Naive thymus-derived CD8-positive, alpha-beta T cell (primary cell): ENCODE measurements around the gene CARNS1. TPM values are rescaled to one million over a fixed set of nuclear protein-coding genes. Genes with fewer than 3 reads are reported as not detected.
"Not testable (repeated sequence)": the region's sequence is repeated elsewhere in the genome, so short reads cannot be mapped to it uniquely, and the experiment has no call there.

ENCODE experiments used
- ATAC-seq, 2 donors: fragments of 150-1000 bp; cut with Tn5 transposase in 1 of 2; sonication (Bioruptor Pico), chemical (Tn5 transposase) in 1 of 2; 1 replicate in 1 of 2; 2 replicates in 1 of 2; pipeline ENCODE4 v1.10.0; 2021; ENCODE audit warnings: mild to moderate bottlenecking in 2 of 2, moderate library complexity in 2 of 2
- POLR2A ChIA-PET: fragments of 350-600 bp; sonication (Branson Sonifier 250); formaldehyde crosslinking; loops from one replicate; lab custom pipeline; 2021; ENCODE audit warnings: antibody characterized with exemption; lab: Charles Lee
- DNase-seq, 10 donors: peaks; one replicate each; pipeline versions ENCODE4 v3.0.0 to v3.0.0-alpha.2; 2020 to 2022
- H3K27ac Mint-ChIP-seq, 10 donors: one replicate each; pipeline ENCODE4 v1.8.0; 2020 to 2022; ENCODE audit warnings: mild to moderate bottlenecking in 10 of 10, mixed read lengths in 10 of 10, moderate library complexity in 4 of 10, inconsistent platforms in 1 of 10
- H3K27me3 Mint-ChIP-seq, 5 donors: one replicate each; pipeline ENCODE4 v1.8.0; 2021 to 2022; ENCODE audit warnings: mixed read lengths in 5 of 5
- H3K36me3 Mint-ChIP-seq, 3 donors: one replicate each; pipeline ENCODE4 v1.8.0; 2020 to 2022; ENCODE audit warnings: mixed read lengths in 3 of 3, mild to moderate bottlenecking in 2 of 3, inconsistent platforms in 1 of 3
- H3K4me1 Mint-ChIP-seq, 4 donors: one replicate each; pipeline ENCODE4 v1.8.0; 2021 to 2022; ENCODE audit warnings: mixed read lengths in 4 of 4
- H3K4me3 Mint-ChIP-seq, 10 donors: one replicate each; pipeline ENCODE4 v1.8.0; 2020 to 2022; ENCODE audit warnings: mild to moderate bottlenecking in 10 of 10, mixed read lengths in 10 of 10, moderate library complexity in 6 of 10, inconsistent platforms in 1 of 10
- H3K9me3 Mint-ChIP-seq, 9 donors: one replicate each; pipeline ENCODE4 v1.8.0; 2020 to 2022; ENCODE audit warnings: mixed read lengths in 9 of 9, mild to moderate bottlenecking in 3 of 9, inconsistent platforms in 1 of 9, moderate library complexity in 1 of 9
- polyA plus RNA-seq, 3 donors: library from polyadenylated mRNA; unstranded; fragments of 300-500 nt; fragmentation: Illumina TruSeq; gene quantifications; one replicate each; pipeline ENCODE4 v1.2.3, GENCODE V29; 2021
- total RNA-seq, 8 experiments: library from RNA in 2 of 8; stranded (reverse) in 2 of 8; gene quantifications; one replicate each; pipeline ENCODE4 v1.2.3 and lab custom pipeline; 2021 to 2026

CARNS1 gene
- total and polyA plus RNA-seq, 5 experiments from 2014 or later: 2.2 to 21.2 (median 3.7) TPM

DNA sequence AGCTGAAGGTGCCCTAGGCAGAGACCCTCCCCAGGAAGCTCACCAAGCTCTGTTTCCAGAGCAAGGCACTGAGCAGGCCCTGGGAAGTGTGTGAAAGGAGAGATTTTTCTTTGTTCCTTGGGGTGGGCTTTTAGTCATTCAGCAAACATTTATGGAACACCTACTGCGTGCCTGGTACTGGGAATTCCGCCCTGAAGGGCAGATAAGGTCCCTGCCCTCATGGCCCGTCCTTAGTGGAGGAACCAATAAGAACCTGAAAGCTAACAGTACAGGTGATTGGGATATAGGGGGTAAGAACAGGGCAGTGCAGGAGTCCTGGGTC, 49.7 kb downstream of the CARNS1 start:
- Mint-ChIP-seq H3K4me1 (peaks cover 14 to 55% (median 38%) of the 10 kb centered on the region in 4 donors), H3K27me3 (no peaks in the 10 kb centered on the region), H3K4me3 (peak overlapping the region; percentile 81 to 92 (median 88)), H3K36me3 (no peaks in the 10 kb centered on the region), H3K27ac (peak overlapping the region; percentile 82 to 97 (median 95)), H3K9me3 (no peaks in the 10 kb centered on the region)
- ATAC-seq (peak in 1 of 2 donors; percentile 3), DNase-seq (no peak)
- POLR2A ChIA-PET: interaction anchor here (0.8 to 28.8 kb wide), 16 partner anchors 10 to 114 kb away, joined by 3 to 780 read pairs (median 6); partner anchors contain the start of genes AIP, CABP4, CARNS1 and CDK2AP2

DNA sequence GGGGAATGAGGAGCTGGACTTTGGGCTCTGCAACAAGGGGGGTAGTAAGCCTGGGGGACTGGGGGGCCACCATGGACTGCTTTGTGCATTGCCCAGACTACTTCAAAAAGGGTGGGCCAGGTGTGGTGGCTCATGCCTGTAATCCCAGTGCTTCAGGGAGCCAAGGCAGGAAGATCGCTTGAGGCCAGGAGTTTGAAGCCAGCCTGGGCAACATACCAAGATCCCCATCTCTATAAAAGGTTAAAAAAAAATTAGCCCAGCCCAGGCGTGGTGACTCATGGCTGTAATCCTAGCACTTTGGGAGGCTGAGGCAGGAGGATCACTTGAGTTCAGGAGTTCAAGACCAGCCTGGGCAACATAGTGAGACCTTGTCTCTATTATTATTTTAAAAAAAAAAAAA, 50.1 kb downstream of the CARNS1 start:
- not testable (repeated sequence) for H3K9me3 Mint-ChIP-seq, H3K27me3 Mint-ChIP-seq, H3K36me3 Mint-ChIP-seq, ATAC-seq
- Mint-ChIP-seq H3K4me3 (peak overlapping the region; percentile 81 to 92 (median 88)), H3K4me1 (peaks cover 14 to 53% (median 39%) of the 10 kb centered on the region in 4 donors), H3K27ac (peak overlapping the region; percentile 82 to 97 (median 95))
- POLR2A ChIA-PET: interaction anchor here (0.8 to 28.8 kb wide), 16 partner anchors 9 to 114 kb away, joined by 3 to 780 read pairs (median 6); partner anchors contain the start of genes AIP, CABP4, CARNS1 and CDK2AP2
- peak in 1 of 10 donors; percentile 53 for DNase-seq

GRCh38 chr11:67466367-67466766, 50.9 kb downstream of the CARNS1 start:
- Mint-ChIP-seq H3K9me3 (no peaks in the 10 kb centered on the region), H3K27ac (peak overlapping the region in 8 of 10 donors; percentile 51 to 84 (median 74)), H3K4me3 (peak overlapping the region in 5 of 10 donors; percentile 7 to 92 (median 53)), H3K4me1 (peaks cover 13 to 52% (median 39%) of the 10 kb centered on the region in 4 donors), H3K36me3 (no peaks in the 10 kb centered on the region), H3K27me3 (no peaks in the 10 kb centered on the region)
- POLR2A ChIA-PET: interaction anchor here (1.5 to 28.8 kb wide), 11 partner anchors 19 to 115 kb away, joined by 5 to 780 read pairs (median 65); partner anchors contain the start of genes AIP, CARNS1, CORO1B and GPR152
- ATAC-seq: no peak
- peak in 1 of 10 donors; percentile 45 for DNase-seq

DNA sequence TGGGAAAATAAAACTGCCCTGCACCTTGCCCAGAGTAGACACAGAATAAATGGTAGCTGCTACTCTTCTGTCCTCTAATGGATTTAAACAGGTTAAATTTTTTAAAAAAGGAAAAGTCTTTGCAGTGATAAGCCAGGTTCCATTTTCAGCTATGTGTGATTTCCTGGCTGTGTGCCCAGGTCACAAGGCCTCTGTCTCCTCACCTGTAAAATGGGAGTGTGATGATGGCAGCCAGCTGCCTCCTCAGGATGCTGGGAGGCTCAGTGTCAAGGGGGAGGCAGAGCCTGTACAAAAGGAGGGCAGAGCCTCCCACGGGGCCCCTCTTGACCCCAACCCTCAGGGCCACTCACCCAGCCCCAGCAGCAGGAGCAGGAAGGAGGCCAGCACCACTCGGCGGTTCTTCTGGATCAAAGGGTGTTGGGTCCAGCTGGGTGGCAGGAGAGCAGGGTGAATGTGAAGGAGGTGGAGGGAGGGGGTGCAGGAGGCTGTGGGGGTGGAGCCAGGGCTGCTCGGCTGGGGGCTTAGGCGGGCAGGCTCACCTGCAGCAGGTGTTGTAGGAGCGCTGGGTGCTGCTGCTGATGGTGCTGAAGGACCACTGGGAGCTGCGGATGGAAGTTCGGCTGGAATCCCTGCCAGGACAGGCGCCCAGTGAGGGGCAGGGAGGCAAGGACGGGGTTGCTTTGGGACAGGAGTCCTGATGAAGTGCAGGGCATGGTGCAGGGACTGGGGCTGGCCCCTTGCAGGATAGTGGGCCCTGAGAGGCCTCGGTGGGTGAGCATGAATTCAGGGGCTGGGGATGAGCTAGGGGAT, 51.7 kb downstream of the CARNS1 start:
- Mint-ChIP-seq H3K4me3 (peak overlapping the region; percentile 74 to 93 (median 90)), H3K27ac (peak overlapping the region; percentile 75 to 93 (median 92)), H3K4me1 (peaks cover 13 to 49% (median 39%) of the 10 kb centered on the region in 4 donors), H3K27me3 (no peaks in the 10 kb centered on the region), H3K36me3 (no peaks in the 10 kb centered on the region), H3K9me3 (no peaks in the 10 kb centered on the region)
- DNase-seq: peak in 1 of 10 donors; percentile 38
- ATAC-seq: no peak
- POLR2A ChIA-PET: interaction anchor here (1.5 to 28.8 kb wide), 13 partner anchors 10 to 112 kb away, joined by 4 to 780 read pairs (median 28); partner anchors contain the start of genes AIP, CABP4, CARNS1 and CDK2AP2

DNA sequence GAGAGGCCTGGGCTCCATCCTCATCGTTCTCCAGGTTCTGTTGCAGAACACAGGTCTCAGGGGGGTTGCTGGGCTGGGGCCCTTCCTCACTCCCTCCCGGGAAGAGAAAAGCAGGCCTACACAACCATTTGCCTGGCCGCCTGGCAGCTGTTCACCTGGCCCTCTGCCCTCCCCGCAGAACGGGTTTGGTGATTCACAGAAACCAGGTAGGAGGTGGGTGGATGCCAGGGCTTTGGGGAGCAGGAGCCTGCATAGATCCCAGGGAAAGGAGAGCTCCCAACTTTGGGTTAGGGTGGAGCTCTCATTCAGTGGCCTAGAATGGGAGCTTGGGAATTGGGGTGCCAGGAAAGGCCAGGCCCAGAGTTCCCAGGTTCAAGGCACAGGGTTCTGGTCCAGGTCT, 52.6 kb downstream of the CARNS1 start:
- H3K27me3 Mint-ChIP-seq: no peaks in the 10 kb centered on the region
- H3K27ac Mint-ChIP-seq: peak overlapping the region; percentile 84 to 96 (median 92)
- H3K9me3 Mint-ChIP-seq: no peaks in the 10 kb centered on the region
- ATAC-seq (no peak), DNase-seq (peak in 1 of 10 donors; percentile 45)
- no peaks in the 10 kb centered on the region for H3K36me3 Mint-ChIP-seq
- H3K4me3 Mint-ChIP-seq: peak overlapping the region; percentile 83 to 93 (median 90)
- H3K4me1 Mint-ChIP-seq: peaks cover 13 to 45% (median 39%) of the 10 kb centered on the region in 4 donors
- POLR2A ChIA-PET: interaction anchor here (0.6 to 28.8 kb wide), 25 partner anchors 11 to 1853 kb away, joined by 3 to 780 read pairs (median 8); partner anchors contain the start of genes AIP, CABP4, CARNS1 and CDK2AP2

DNA sequence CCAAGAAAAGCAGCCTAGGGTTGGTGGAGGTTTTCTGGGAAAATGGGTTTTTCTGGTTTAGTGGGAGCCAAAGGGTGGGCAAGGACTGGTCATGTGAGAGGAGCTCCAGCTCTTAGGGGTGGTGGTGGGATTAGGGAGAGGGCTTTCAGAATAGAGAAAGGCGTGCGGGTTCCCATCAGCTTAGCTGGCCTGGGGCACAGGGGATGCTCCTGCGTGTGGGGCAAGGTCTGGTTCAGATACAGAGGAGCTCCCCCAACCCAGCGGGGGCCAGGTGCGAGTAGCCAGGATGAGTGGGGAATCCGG, 52.9 kb downstream of the CARNS1 start:
- POLR2A ChIA-PET: interaction anchor here (0.6 to 28.8 kb wide), 25 partner anchors 11 to 1854 kb away, joined by 3 to 780 read pairs (median 8); partner anchors contain the start of genes AIP, CABP4, CARNS1 and CDK2AP2
- DNase-seq (peak in 1 of 10 donors; percentile 28), ATAC-seq (no peak)
- Mint-ChIP-seq H3K4me3 (peak overlapping the region; percentile 83 to 93 (median 90)), H3K36me3 (no peaks in the 10 kb centered on the region), H3K4me1 (peaks cover 13 to 42% (median 39%) of the 10 kb centered on the region in 4 donors), H3K9me3 (no peaks in the 10 kb centered on the region), H3K27me3 (no peaks in the 10 kb centered on the region), H3K27ac (peak overlapping the region; percentile 84 to 96 (median 92))

DNA sequence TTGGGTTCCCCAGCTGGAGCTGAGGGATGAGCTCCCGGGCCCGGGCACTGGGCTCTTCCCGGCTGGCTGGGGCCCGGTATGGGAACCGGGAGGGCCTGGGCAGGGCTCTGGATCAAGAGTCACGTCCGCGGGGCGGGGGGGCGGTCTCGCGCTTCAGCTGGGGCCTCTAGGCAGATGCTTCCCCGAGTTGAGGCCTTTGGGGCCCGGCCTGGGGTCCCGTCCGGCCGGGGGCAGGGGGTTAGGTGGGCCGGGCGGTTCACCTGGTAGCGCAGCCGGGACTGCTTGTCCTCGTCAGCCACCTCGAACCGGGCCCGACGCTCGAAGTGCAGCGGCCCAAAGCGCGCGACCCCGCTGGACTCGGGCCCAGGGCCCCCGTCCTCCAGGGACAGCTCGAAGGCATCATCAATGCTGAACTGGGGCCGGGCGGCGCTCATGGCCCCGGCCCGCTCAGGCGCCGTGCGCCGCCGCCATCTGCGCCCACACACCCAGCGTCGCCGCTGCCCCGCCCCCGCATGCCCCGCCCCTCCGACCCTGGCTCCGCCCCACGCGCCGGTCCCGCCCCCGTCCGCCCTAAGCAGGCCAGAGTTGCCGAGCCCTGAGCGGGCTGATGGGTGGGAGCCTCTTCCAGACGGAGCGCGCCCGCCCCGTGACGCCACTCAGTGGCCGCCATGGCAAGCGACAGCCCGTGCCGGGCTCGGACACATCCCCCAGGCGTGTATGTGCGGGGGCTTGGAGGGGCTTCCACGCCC, 53.5 kb downstream of the CARNS1 start, which contains the start of gene TMEM134:
TMEM134 (minus strand) TSS at position 493 of the 749 bp plus-strand sequence; CDS start at position 434, 59 bp downstream.
- peak within 1 kb of the TSS; percentile 84 to 96 (median 92) for H3K27ac Mint-ChIP-seq
- peak within 1 kb of the TSS; percentile 83 to 93 (median 90) for H3K4me3 Mint-ChIP-seq
- no peaks in the 10 kb centered on the region for H3K9me3 Mint-ChIP-seq
- no peaks in the 10 kb centered on the region for H3K36me3 Mint-ChIP-seq
- peak; percentile 85 to 96 (median 88) for DNase-seq
- peaks cover 13 to 42% (median 38%) of the 10 kb centered on the region in 4 donors for H3K4me1 Mint-ChIP-seq
- ATAC-seq: peak; percentile 74 to 79
- POLR2A ChIA-PET: interaction anchor here (0.6 to 28.8 kb wide), 27 partner anchors 10 to 1854 kb away, joined by 3 to 780 read pairs (median 6); partner anchors contain the start of genes AIP, CABP4, CARNS1 and CDK2AP2
- H3K27me3 Mint-ChIP-seq: no peaks in the 10 kb centered on the region

DNA sequence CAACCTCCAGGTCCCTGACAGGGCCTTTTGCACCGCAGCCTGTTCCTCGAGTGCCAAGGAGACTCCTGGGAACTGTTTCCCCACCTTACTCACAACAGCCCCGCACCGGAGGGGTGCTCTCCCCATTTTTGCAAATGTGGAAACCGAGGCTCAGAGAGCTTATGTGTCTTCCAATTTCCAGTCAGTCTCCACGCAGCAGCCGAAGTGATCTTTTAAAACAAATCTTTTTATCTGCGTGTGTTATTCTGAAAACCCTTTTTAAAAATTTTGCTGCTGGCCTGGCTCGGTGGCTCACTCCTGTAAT, 54.0 kb downstream of the CARNS1 start:
- POLR2A ChIA-PET: interaction anchor here (0.9 to 28.8 kb wide), 16 partner anchors 10 to 230 kb away, joined by 3 to 780 read pairs (median 20); partner anchors contain the start of genes AIP, CABP4, CARNS1 and CDK2AP2
- Mint-ChIP-seq H3K4me3 (peak overlapping the region; percentile 72 to 92 (median 77)), H3K4me1 (peaks cover 13 to 37% (median 33%) of the 10 kb centered on the region in 4 donors)

GRCh38 chr11:67470337-67471002, 55.0 kb downstream of the CARNS1 start:
- peak overlapping the region in 6 of 10 donors; percentile 23 to 92 (median 76) for H3K4me3 Mint-ChIP-seq
- peak in 1 of 10 donors; percentile 14 for DNase-seq
- no peaks in the 10 kb centered on the region for H3K27me3 Mint-ChIP-seq
- H3K36me3 Mint-ChIP-seq: no peaks in the 10 kb centered on the region
- ATAC-seq: no peak
- POLR2A ChIA-PET: interaction anchor here (0.7 to 28.8 kb wide), 9 partner anchors 9 to 70 kb away, joined by 3 to 780 read pairs (median 42); partner anchors contain the start of genes AIP, CABP4, CARNS1 and PPP1CA
- H3K4me1 Mint-ChIP-seq: peaks cover 10 to 32% (median 25%) of the 10 kb centered on the region in 4 donors
- H3K27ac Mint-ChIP-seq: peak overlapping the region in 6 of 10 donors; percentile 11 to 93 (median 84)
- H3K9me3 Mint-ChIP-seq: no peaks in the 10 kb centered on the region

More for the DNA sequence above, 54.0 kb downstream of the CARNS1 start:
- Mint-ChIP-seq H3K36me3 (no peaks in the 10 kb centered on the region), H3K27me3 (no peaks in the 10 kb centered on the region), H3K9me3 (no peaks in the 10 kb centered on the region), H3K27ac (peak overlapping the region in 9 of 10 donors; percentile 70 to 94 (median 92))
- no peak for ATAC-seq
- no peak for DNase-seq

DNA sequence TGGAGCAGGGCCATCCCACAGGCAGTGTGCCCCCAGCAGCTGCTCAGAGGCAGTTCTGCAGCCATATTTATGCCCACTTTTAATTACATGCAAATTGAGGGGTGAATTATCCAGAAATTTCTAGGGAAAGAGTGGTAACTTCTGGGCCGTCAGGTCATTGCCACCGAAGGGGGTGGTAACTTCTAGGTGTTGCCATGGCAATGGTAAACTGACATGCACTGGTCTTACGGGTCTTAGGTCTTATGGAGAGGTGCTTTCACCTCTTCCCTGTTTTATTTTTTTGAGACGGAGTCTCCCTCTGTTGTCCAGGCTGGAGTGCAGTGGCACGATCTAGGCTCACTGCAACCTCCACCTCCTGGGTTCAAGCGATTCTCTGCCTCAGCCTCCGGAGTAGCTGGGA, 57.4 kb downstream of the CARNS1 start:
- H3K36me3 Mint-ChIP-seq: no peaks in the 10 kb centered on the region
- DNase-seq (no peak), ATAC-seq (no peak)
- no peak overlapping the region for H3K4me3 Mint-ChIP-seq
- H3K4me1 Mint-ChIP-seq: peaks cover 2 to 15% (median 11%) of the 10 kb centered on the region in 4 donors
- no peaks in the 10 kb centered on the region for H3K9me3 Mint-ChIP-seq
- H3K27me3 Mint-ChIP-seq: no peaks in the 10 kb centered on the region
- peak overlapping the region in 2 of 10 donors; percentile 27 to 43 for H3K27ac Mint-ChIP-seq
- POLR2A ChIA-PET: interaction anchor here (1.9 to 10.6 kb wide), 3 partner anchors 10 to 72 kb away, joined by 5 to 235 read pairs (median 13); partner anchors contain the start of genes AIP, CARNS1 and PPP1CA
